ENCODE results near the gene TPRG1L.

The TPRG1L gene

DNA sequence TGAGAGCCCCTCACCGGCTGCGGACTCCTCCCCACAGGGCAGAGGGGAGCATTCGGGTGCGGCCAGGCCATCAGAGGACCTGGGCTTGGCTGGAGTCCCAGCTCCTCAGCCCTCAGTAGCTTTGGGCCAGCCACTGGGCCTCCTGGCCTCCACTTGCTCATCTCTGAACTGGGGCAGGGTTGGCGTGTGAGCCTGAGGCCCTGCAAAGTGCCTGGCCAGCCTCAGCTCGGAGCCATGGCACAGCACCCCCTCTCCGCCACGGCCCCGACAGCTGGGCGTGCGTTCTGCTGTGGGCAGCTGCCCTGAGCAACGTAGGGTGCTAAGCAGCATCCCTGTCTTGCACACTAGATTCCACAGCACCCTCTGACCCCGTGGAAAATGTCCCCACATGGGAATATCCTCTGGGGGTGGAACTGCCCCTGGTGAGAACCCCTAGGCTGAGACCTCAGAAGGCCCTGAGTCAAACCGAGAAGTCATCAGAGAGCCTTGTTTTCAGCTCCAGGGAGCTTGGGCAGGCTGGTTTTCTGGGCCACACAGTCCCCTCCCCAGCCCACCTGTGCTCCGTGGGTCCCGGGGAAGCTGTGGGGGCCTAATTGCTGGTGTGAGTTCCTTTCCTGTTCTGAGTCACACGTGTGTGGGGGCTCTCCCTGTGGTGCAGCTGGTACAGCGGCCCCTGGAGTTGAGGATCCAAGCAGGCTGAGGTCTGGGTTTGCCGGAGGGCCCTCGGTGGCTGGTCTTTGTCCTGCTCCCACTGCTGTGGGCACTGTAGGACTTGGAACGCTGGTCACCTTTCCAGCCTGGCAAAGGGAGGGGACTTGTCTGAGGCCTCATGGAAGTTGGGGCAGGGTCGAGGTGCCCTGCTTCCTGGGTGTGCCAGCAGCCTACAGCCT lies 52.0 kb downstream of the TPRG1L start:
- Histone ChIP-seq H3F3A (ENCODE audit: insufficient read depth, low read length) (no peaks in the 10 kb centered on the region), H2AFZ (ENCODE audit: low read length) (no peak overlapping the region), H3K79me2 (ENCODE audit: low read length) (peaks cover 27% of the 10 kb centered on the region), H3K9me3 (replicated peaks; ENCODE audit: insufficient read depth, low read length) (no peaks in the 10 kb centered on the region), H3K4me3 (ENCODE audit: low read length) (no peak overlapping the region), H3K9ac (ENCODE audit: low read length) (no peak overlapping the region), H3K4me2 (ENCODE audit: low read depth, low read length) (no peak overlapping the region), H3K4me1 (ENCODE audit: low read length) (no peaks in the 10 kb centered on the region; the same call in 1 of the 2 replicates), H4K20me1 (ENCODE audit: insufficient read depth, low read length) (no peaks in the 10 kb centered on the region), H3K27me3 (replicated peaks; ENCODE audit: insufficient read depth, low read length) (no peaks in the 10 kb centered on the region), H3K36me3 (replicated peaks; ENCODE audit: insufficient read depth, low read length) (no peaks in the 10 kb centered on the region), H3K27ac (ENCODE audit: low read length) (no peak overlapping the region), H3K9me2 (replicated peaks; ENCODE audit: insufficient read depth, low read length) (no peaks in the 10 kb centered on the region)
- DNase-seq, result no peak
- TF ChIP-seq EZH2 (optimal IDR thresholded peaks at IDR 0.05; ENCODE audit: low read depth, low read length) (no peak), EZH2phosphoT487 (IDR thresholded peaks at IDR 0.05; ENCODE audit: low read length) (no peak)
- TF ChIP-seq, protein P1, sequence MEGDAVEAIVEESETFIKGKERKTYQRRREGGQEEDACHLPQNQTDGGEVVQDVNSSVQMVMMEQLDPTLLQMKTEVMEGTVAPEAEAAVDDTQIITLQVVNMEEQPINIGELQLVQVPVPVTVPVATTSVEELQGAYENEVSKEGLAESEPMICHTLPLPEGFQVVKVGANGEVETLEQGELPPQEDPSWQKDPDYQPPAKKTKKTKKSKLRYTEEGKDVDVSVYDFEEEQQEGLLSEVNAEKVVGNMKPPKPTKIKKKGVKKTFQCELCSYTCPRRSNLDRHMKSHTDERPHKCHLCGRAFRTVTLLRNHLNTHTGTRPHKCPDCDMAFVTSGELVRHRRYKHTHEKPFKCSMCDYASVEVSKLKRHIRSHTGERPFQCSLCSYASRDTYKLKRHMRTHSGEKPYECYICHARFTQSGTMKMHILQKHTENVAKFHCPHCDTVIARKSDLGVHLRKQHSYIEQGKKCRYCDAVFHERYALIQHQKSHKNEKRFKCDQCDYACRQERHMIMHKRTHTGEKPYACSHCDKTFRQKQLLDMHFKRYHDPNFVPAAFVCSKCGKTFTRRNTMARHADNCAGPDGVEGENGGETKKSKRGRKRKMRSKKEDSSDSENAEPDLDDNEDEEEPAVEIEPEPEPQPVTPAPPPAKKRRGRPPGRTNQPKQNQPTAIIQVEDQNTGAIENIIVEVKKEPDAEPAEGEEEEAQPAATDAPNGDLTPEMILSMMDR (IDR thresholded peaks at IDR 0.05; ENCODE audit: low read length), result no peak

DNA sequence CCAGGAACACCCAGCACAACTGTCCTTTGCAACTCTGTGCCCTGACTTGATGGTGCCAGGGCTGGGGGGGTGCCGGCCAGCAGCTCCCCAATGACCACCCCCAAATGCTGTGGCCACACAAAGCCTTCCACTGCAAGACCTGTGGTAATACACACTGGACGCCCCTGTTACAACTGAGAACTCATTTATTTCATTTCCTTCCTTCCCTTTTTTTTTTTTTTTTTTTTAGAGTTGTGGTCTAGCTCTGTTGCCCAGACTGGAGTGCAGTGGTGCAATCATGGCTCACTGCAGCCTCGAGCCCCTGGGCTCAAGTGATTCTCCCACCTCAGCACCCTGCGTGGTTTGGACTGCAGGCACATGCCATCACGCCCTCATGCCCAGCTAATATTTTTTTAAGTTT lies 52.7 kb downstream of the TPRG1L start:
- Histone ChIP-seq H3K27ac (ENCODE audit: low read length) (no peak overlapping the region), H2AFZ (ENCODE audit: low read length) (no peak overlapping the region), H3K4me2 (ENCODE audit: low read depth, low read length) (no peak overlapping the region), H3K9ac (ENCODE audit: low read length) (no peak overlapping the region), H3K79me2 (ENCODE audit: low read length) (peaks cover 23% of the 10 kb centered on the region), H3K9me2 (replicated peaks; ENCODE audit: insufficient read depth, low read length) (no peaks in the 10 kb centered on the region), H3K36me3 (replicated peaks; ENCODE audit: insufficient read depth, low read length) (no peaks in the 10 kb centered on the region), H3K27me3 (replicated peaks; ENCODE audit: insufficient read depth, low read length) (no peaks in the 10 kb centered on the region), H3F3A (ENCODE audit: insufficient read depth, low read length) (no peaks in the 10 kb centered on the region), H4K20me1 (ENCODE audit: insufficient read depth, low read length) (no peaks in the 10 kb centered on the region), H3K9me3 (replicated peaks; ENCODE audit: insufficient read depth, low read length) (no peaks in the 10 kb centered on the region), H3K4me3 (ENCODE audit: low read length) (no peak overlapping the region), H3K4me1 (ENCODE audit: low read length) (no peaks in the 10 kb centered on the region; the same call in 1 of the 2 replicates)
- TF ChIP-seq EZH2phosphoT487 (IDR thresholded peaks at IDR 0.05; ENCODE audit: low read length), result no peak
- no peak for TF ChIP-seq EZH2 (optimal IDR thresholded peaks at IDR 0.05; ENCODE audit: low read depth, low read length)
- TF ChIP-seq, protein P1 (IDR thresholded peaks at IDR 0.05; ENCODE audit: low read length), result no peak
- no peak for DNase-seq

DNA sequence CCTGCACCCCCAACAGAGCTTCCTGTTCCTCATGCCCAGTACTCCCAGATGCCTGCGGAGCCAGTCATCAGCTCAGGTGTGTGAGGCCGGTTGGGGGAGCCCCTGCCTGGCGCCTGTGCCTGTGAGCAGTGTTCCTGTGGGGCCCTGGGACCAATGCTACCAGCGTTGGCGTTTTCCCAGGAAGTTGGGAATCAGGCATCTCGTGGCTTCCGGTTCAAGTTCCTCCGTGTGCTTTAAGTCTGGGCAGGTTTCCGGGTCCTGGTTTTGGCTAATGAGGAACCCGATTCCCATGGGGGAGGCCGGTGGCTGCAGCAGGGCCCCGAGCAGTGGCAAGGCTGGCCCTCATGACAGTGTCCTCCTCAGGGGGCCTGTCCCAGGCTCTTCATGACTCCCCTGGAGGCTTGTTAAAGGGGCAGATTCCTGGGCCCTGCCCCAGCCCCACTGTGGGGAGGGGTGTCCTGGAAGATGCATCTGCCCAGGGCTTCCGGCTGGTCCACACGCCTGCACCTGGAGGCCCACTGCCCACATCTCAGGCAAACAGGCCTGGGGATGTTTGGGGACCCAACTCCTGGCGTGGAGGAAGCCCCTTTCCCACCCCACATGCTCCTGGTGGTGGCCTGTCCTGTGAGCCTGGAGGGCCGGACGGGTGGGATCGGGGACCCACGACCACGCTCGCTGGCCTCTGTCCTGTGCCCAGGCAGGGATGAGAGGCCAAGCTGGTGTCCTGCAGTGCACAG lies 53.7 kb downstream of the TPRG1L start:
- Histone ChIP-seq H3K36me3 (replicated peaks; ENCODE audit: insufficient read depth, low read length) (no peaks in the 10 kb centered on the region), H2AFZ (ENCODE audit: low read length) (no peak overlapping the region), H3K4me2 (ENCODE audit: low read depth, low read length) (no peak overlapping the region), H3K9me2 (replicated peaks; ENCODE audit: insufficient read depth, low read length) (no peaks in the 10 kb centered on the region), H3K9ac (ENCODE audit: low read length) (no peak overlapping the region), H3K4me3 (ENCODE audit: low read length) (no peak overlapping the region), H3K4me1 (ENCODE audit: low read length) (no peaks in the 10 kb centered on the region; the same call in 1 of the 2 replicates), H3K9me3 (replicated peaks; ENCODE audit: insufficient read depth, low read length) (no peaks in the 10 kb centered on the region), H3K27me3 (replicated peaks; ENCODE audit: insufficient read depth, low read length) (no peaks in the 10 kb centered on the region), H3K79me2 (ENCODE audit: low read length) (peaks cover 13% of the 10 kb centered on the region), H3F3A (ENCODE audit: insufficient read depth, low read length) (no peaks in the 10 kb centered on the region), H3K27ac (ENCODE audit: low read length) (no peak overlapping the region), H4K20me1 (ENCODE audit: insufficient read depth, low read length) (no peaks in the 10 kb centered on the region)
- no peak for DNase-seq
- TF ChIP-seq EZH2phosphoT487 (IDR thresholded peaks at IDR 0.05; ENCODE audit: low read length) (no peak), EZH2 (optimal IDR thresholded peaks at IDR 0.05; ENCODE audit: low read depth, low read length) (no peak)
- TF ChIP-seq, protein P1 (IDR thresholded peaks at IDR 0.05; ENCODE audit: low read length), result no peak

Measured in MM.1S (cell line).